ENCODE data around the gene RPS15. TPM values are rescaled to one million over a fixed set of nuclear protein-coding genes. Genes with fewer than 3 reads are reported as not detected.

Gene RPS15
- polyA plus RNA-seq, 1 donor, result 1,404 TPM

GRCh38 chr19:1446713-1447481, 8.7 kb downstream of the RPS15 start:
- Histone ChIP-seq H3K4me3 (ENCODE audit: low read length) (no peak overlapping the region), H3K27me3 (ENCODE audit: control insufficient read depth, insufficient read depth, low read length) (peaks cover 62% of the 10 kb centered on the region), H3K9me3 (ENCODE audit: control insufficient read depth, low read depth, low read length) (peaks cover 5% of the 10 kb centered on the region)

GRCh38 chr19:1447504-1447903, 9.3 kb downstream of the RPS15 start:
- peaks cover 68% of the 10 kb centered on the region for H3K27me3 ChIP-seq (ENCODE audit: control insufficient read depth, insufficient read depth, low read length)
- no peak overlapping the region for H3K27ac ChIP-seq (ENCODE audit: low read length)
- no peak overlapping the region for H3K4me3 ChIP-seq (ENCODE audit: low read length)
- peaks cover under 1% of the 10 kb centered on the region for H3K36me3 ChIP-seq (ENCODE audit: control insufficient read depth, insufficient read depth, low read length)
- peaks cover 5% of the 10 kb centered on the region for H3K9me3 ChIP-seq (ENCODE audit: control insufficient read depth, low read depth, low read length)
- WGBS (ENCODE audit: insufficient coverage, low lambda C conversion rate), result no CpG with 5 or more reads among the region's 4 CpGs
- peaks cover 14% of the 10 kb centered on the region for H3K4me1 ChIP-seq (ENCODE audit: control insufficient read depth, insufficient read depth, low read length)
- no peak for DNase-seq

More at GRCh38 chr19:1446713-1447481, 8.7 kb downstream of the RPS15 start:
- no peak overlapping the region for H3K27ac ChIP-seq (ENCODE audit: low read length)
- DNase-seq, result no peak
- peaks cover 14% of the 10 kb centered on the region for H3K4me1 ChIP-seq (ENCODE audit: control insufficient read depth, insufficient read depth, low read length)
- WGBS (ENCODE audit: insufficient coverage, low lambda C conversion rate), result no CpG with 5 or more reads among the region's 63 CpGs
- H3K36me3 ChIP-seq (ENCODE audit: control insufficient read depth, insufficient read depth, low read length), result peaks cover 6% of the 10 kb centered on the region

- WGBS (ENCODE audit: insufficient coverage, low lambda C conversion rate), result no CpG with 5 or more reads among the region's 9 CpGs
- H3K4me3 ChIP-seq (ENCODE audit: low read length), result no peak overlapping the region
- peaks cover 14% of the 10 kb centered on the region for H3K4me1 ChIP-seq (ENCODE audit: control insufficient read depth, insufficient read depth, low read length)
- H3K36me3 ChIP-seq (ENCODE audit: control insufficient read depth, insufficient read depth, low read length), result no peaks in the 10 kb centered on the region
- no peak overlapping the region for H3K27ac ChIP-seq (ENCODE audit: low read length)
- peaks cover 6% of the 10 kb centered on the region for H3K9me3 ChIP-seq (ENCODE audit: control insufficient read depth, low read depth, low read length)
- no peak for DNase-seq
- peaks cover 73% of the 10 kb centered on the region for H3K27me3 ChIP-seq (ENCODE audit: control insufficient read depth, insufficient read depth, low read length)
Measured at GRCh38 chr19:1447944-1448343, 9.7 kb downstream of the RPS15 start.

- WGBS (ENCODE audit: insufficient coverage, low lambda C conversion rate), result no CpG with 5 or more reads among the region's 74 CpGs
- H3K27me3 ChIP-seq (ENCODE audit: control insufficient read depth, insufficient read depth, low read length), result peaks cover 87% of the 10 kb centered on the region
- no peak within 1 kb of the TSS for H3K27ac ChIP-seq (ENCODE audit: low read length)
- no peaks in the 10 kb centered on the region for H3K36me3 ChIP-seq (ENCODE audit: control insufficient read depth, insufficient read depth, low read length)
- DNase-seq, result peak in 1 of 2 donors; percentile 28
- H3K9me3 ChIP-seq (ENCODE audit: control insufficient read depth, low read depth, low read length), result peaks cover 15% of the 10 kb centered on the region
- H3K4me3 ChIP-seq (ENCODE audit: low read length), result peak within 1 kb of the TSS; percentile 4
- peaks cover 8% of the 10 kb centered on the region for H3K4me1 ChIP-seq (ENCODE audit: control insufficient read depth, insufficient read depth, low read length)
Measured at GRCh38 chr19:1449467-1450442, 11.6 kb downstream of the RPS15 start, which contains the start of gene APC2. APC2 (plus strand) TSS chr19:1450121; CDS start chr19:1453002, 2,881 bp downstream.

GRCh38 chr19:1450735-1451731, 12.8 kb downstream of the RPS15 start:
- no peak overlapping the region for H3K27ac ChIP-seq (ENCODE audit: low read length)
- no CpG with 5 or more reads among the region's 22 CpGs for WGBS (ENCODE audit: insufficient coverage, low lambda C conversion rate)

GRCh38 chr19:1451916-1452801, 14.0 kb downstream of the RPS15 start:
- no CpG with 5 or more reads among the region's 39 CpGs for WGBS (ENCODE audit: insufficient coverage, low lambda C conversion rate)
- H3K36me3 ChIP-seq (ENCODE audit: control insufficient read depth, insufficient read depth, low read length), result no peaks in the 10 kb centered on the region
- H3K4me1 ChIP-seq (ENCODE audit: control insufficient read depth, insufficient read depth, low read length), result peaks cover 12% of the 10 kb centered on the region
- no peak for DNase-seq
- peaks cover 10% of the 10 kb centered on the region for H3K9me3 ChIP-seq (ENCODE audit: control insufficient read depth, low read depth, low read length)
- H3K27ac ChIP-seq (ENCODE audit: low read length), result no peak overlapping the region
- no peak overlapping the region for H3K4me3 ChIP-seq (ENCODE audit: low read length)
- H3K27me3 ChIP-seq (ENCODE audit: control insufficient read depth, insufficient read depth, low read length), result peaks cover 92% of the 10 kb centered on the region

More at GRCh38 chr19:1450735-1451731, 12.8 kb downstream of the RPS15 start:
- Histone ChIP-seq H3K36me3 (ENCODE audit: control insufficient read depth, insufficient read depth, low read length) (no peaks in the 10 kb centered on the region), H3K9me3 (ENCODE audit: control insufficient read depth, low read depth, low read length) (peaks cover 15% of the 10 kb centered on the region), H3K4me1 (ENCODE audit: control insufficient read depth, insufficient read depth, low read length) (peaks cover 8% of the 10 kb centered on the region), H3K27me3 (ENCODE audit: control insufficient read depth, insufficient read depth, low read length) (peaks cover 92% of the 10 kb centered on the region), H3K4me3 (ENCODE audit: low read length) (no peak overlapping the region)
- no peak for DNase-seq

GRCh38 chr19:1452802-1453524, 14.8 kb downstream of the RPS15 start:
- no peak overlapping the region for H3K27ac ChIP-seq (ENCODE audit: low read length)
- peaks cover 92% of the 10 kb centered on the region for H3K27me3 ChIP-seq (ENCODE audit: control insufficient read depth, insufficient read depth, low read length)
- H3K36me3 ChIP-seq (ENCODE audit: control insufficient read depth, insufficient read depth, low read length), result no peaks in the 10 kb centered on the region
- no CpG with 5 or more reads among the region's 30 CpGs for WGBS (ENCODE audit: insufficient coverage, low lambda C conversion rate)
- H3K4me3 ChIP-seq (ENCODE audit: low read length), result no peak overlapping the region
- H3K9me3 ChIP-seq (ENCODE audit: control insufficient read depth, low read depth, low read length), result peaks cover 10% of the 10 kb centered on the region
- peaks cover 12% of the 10 kb centered on the region for H3K4me1 ChIP-seq (ENCODE audit: control insufficient read depth, insufficient read depth, low read length)
- no peak for DNase-seq

- H3K27me3 ChIP-seq (ENCODE audit: control insufficient read depth, insufficient read depth, low read length), result peaks cover 94% of the 10 kb centered on the region
- no CpG with 5 or more reads among the region's 33 CpGs for WGBS (ENCODE audit: insufficient coverage, low lambda C conversion rate)
Measured at GRCh38 chr19:1453525-1454364, 15.5 kb downstream of the RPS15 start.

More at GRCh38 chr19:1453525-1454364, 15.5 kb downstream of the RPS15 start:
- H3K9me3 ChIP-seq (ENCODE audit: control insufficient read depth, low read depth, low read length), result peaks cover 10% of the 10 kb centered on the region
- H3K27ac ChIP-seq (ENCODE audit: low read length), result no peak overlapping the region
- H3K4me3 ChIP-seq (ENCODE audit: low read length), result no peak overlapping the region
- H3K4me1 ChIP-seq (ENCODE audit: control insufficient read depth, insufficient read depth, low read length), result peaks cover 12% of the 10 kb centered on the region
- H3K36me3 ChIP-seq (ENCODE audit: control insufficient read depth, insufficient read depth, low read length), result no peaks in the 10 kb centered on the region
- peak in 1 of 2 donors; percentile 18 for DNase-seq

All from large intestine (tissue), 3 donors.